Measurements from ENCODE around the gene NISCH. TPM values are rescaled to one million over a fixed set of nuclear protein-coding genes. Genes with fewer than 3 reads are reported as not detected.

NISCH gene
- total RNA-seq, 1 experiment from 2014 or later: 72.8 TPM

- no peaks in the 10 kb centered on the region for H3K36me3 ChIP-seq (ENCODE audit: control insufficient read depth in 1 of 2, insufficient read depth in 2 of 2, low read length in 2 of 2)
- CTCF ChIA-PET: no interaction called here
- H3K27me3 ChIP-seq (ENCODE audit: insufficient read depth, low read length): no peaks in the 10 kb centered on the region
- ATAC-seq: no peak
- H3K9me3 ChIP-seq (ENCODE audit: control insufficient read depth in 1 of 2, insufficient read depth in 1 of 2, low read depth in 1 of 2, low read length in 2 of 2): no peaks in the 10 kb centered on the region
- H2AFZ ChIP-seq (ENCODE audit: low read depth, low read length, poor library complexity, severe bottlenecking): no peak overlapping the region
- TF ChIP-seq EZH2phosphoT487 (IDR thresholded peaks at IDR 0.05; ENCODE audit: borderline replicate concordance): no peak
- TF ChIP-seq RAD21 (IDR thresholded peaks at IDR 0.05; ENCODE audit: low read depth): no peak
- no peak for TF ChIP-seq ZBTB33 (IDR thresholded peaks at IDR 0.05; ENCODE audit: extremely low read depth, insufficient replicate concordance, low read length)
- TF ChIP-seq SP1 (IDR thresholded peaks at IDR 0.05; ENCODE audit: low read depth): no peak
- no peak for TF ChIP-seq POLR2A (IDR thresholded peaks at IDR 0.05; ENCODE audit: borderline replicate concordance, extremely low read depth, insufficient read depth, insufficient read length)
- TF ChIP-seq CEBPB (IDR thresholded peaks at IDR 0.05; ENCODE audit: low read depth): no peak
- intact Hi-C loops (cut with micrococcal nuclease): no loop called here
- H3K9ac ChIP-seq (ENCODE audit: low read length): no peak overlapping the region
- POLR2A ChIA-PET: no interaction called here
- RAD21 ChIA-PET (ENCODE audit: low non-redundant PET in 1 of 2, low total read pairs in 2 of 2, uncharacterized antibody in 2 of 2, unreplicated experiment in 2 of 2): no interaction called here
- H3K27ac ChIP-seq (ENCODE audit: low read depth, low read length): no peak overlapping the region
- no peak overlapping the region for H3K4me2 ChIP-seq (ENCODE audit: low read length)
- DNase-seq (ENCODE audit: low read depth, low spot score): no peak
- no TSS peak for BruUV-seq (replicated peaks)
- peaks cover 0 to 6% of the 10 kb centered on the region in 2 experiments; a peak in 1 of 4 replicates for H3K4me1 ChIP-seq (ENCODE audit: control insufficient read depth in 1 of 2, insufficient read depth in 2 of 2, low read length in 2 of 2)
- H4K20me1 ChIP-seq (ENCODE audit: insufficient read depth): no peaks in the 10 kb centered on the region
- H3K4me3 ChIP-seq (replicated peaks in 1 of 2; ENCODE audit: low read depth in 1 of 2, low read length in 2 of 2): no peak overlapping the region
- no peaks in the 10 kb centered on the region for H3K79me2 ChIP-seq (ENCODE audit: insufficient read depth, low read length)
- H3K9me2 ChIP-seq (ENCODE audit: insufficient read depth): no peaks in the 10 kb centered on the region
Observed at GRCh38 chr3:52514576-52514975, 59.2 kb downstream of the NISCH start.

- Histone ChIP-seq H3K9ac (ENCODE audit: low read length) (no peak overlapping the region), H3K27me3 (ENCODE audit: insufficient read depth, low read length) (no peaks in the 10 kb centered on the region), H4K20me1 (ENCODE audit: insufficient read depth) (no peaks in the 10 kb centered on the region), H3K27ac (ENCODE audit: low read depth, low read length) (no peak overlapping the region), H3K9me3 (ENCODE audit: control insufficient read depth in 1 of 2, insufficient read depth in 1 of 2, low read depth in 1 of 2, low read length in 2 of 2) (no peaks in the 10 kb centered on the region), H2AFZ (ENCODE audit: low read depth, low read length, poor library complexity, severe bottlenecking) (no peak overlapping the region), H3K9me2 (ENCODE audit: insufficient read depth) (no peaks in the 10 kb centered on the region), H3K36me3 (ENCODE audit: control insufficient read depth in 1 of 2, insufficient read depth in 2 of 2, low read length in 2 of 2) (no peaks in the 10 kb centered on the region), H3K4me2 (ENCODE audit: low read length) (no peak overlapping the region), H3K4me1 (ENCODE audit: control insufficient read depth in 1 of 2, insufficient read depth in 2 of 2, low read length in 2 of 2) (peaks cover 0 to 3% of the 10 kb centered on the region in 2 experiments; a peak in 1 of 4 replicates), H3K79me2 (ENCODE audit: insufficient read depth, low read length) (no peaks in the 10 kb centered on the region), H3K4me3 (replicated peaks in 1 of 2; ENCODE audit: low read depth in 1 of 2, low read length in 2 of 2) (no peak overlapping the region)
- no TSS peak for BruUV-seq (replicated peaks)
- intact Hi-C loops (cut with micrococcal nuclease): no loop called here
- ATAC-seq (no peak), DNase-seq (ENCODE audit: low read depth, low spot score) (no peak)
- ChIA-PET CTCF (no interaction called here), POLR2A (no interaction called here), RAD21 (ENCODE audit: low non-redundant PET in 1 of 2, low total read pairs in 2 of 2, uncharacterized antibody in 2 of 2, unreplicated experiment in 2 of 2) (no interaction called here)
- no peak for TF ChIP-seq RAD21 (IDR thresholded peaks at IDR 0.05; ENCODE audit: low read depth)
- TF ChIP-seq EZH2 (IDR thresholded peaks at IDR 0.05): no peak
- TF ChIP-seq SRF (IDR thresholded peaks at IDR 0.05; ENCODE audit: low read depth): no peak
- TF ChIP-seq JUND (IDR thresholded peaks at IDR 0.05): no peak
- no peak for TF ChIP-seq CEBPB (IDR thresholded peaks at IDR 0.05; ENCODE audit: low read depth)
- no peak for TF ChIP-seq EGR1 (IDR thresholded peaks at IDR 0.05; ENCODE audit: low read depth)
- TF ChIP-seq CBX3 (IDR thresholded peaks at IDR 0.05; ENCODE audit: low read depth): no peak
- no peak for TF ChIP-seq POLR2AphosphoS5 (IDR thresholded peaks at IDR 0.05; ENCODE audit: low read depth, low read length)
- TF ChIP-seq SP1 (IDR thresholded peaks at IDR 0.05; ENCODE audit: low read depth): no peak
- no peak for TF ChIP-seq POLR2A (IDR thresholded peaks at IDR 0.05; ENCODE audit: borderline replicate concordance, extremely low read depth, insufficient read depth, insufficient read length)
- no peak for TF ChIP-seq ZNF274 (IDR thresholded peaks at IDR 0.05; ENCODE audit: low read depth, low read length)
- no peak for TF ChIP-seq YY1 (IDR thresholded peaks at IDR 0.05; ENCODE audit: extremely low read depth, insufficient replicate concordance, low read depth, low read length)
- no peak for TF ChIP-seq ZBTB33 (IDR thresholded peaks at IDR 0.05; ENCODE audit: extremely low read depth, insufficient replicate concordance, low read length)
Observed at GRCh38 chr3:52515192-52515591, 59.8 kb downstream of the NISCH start.

Data from HCT116 (cell line).